Lower leg skin (tissue), 3 donors: Measurements from ENCODE around the gene TNFRSF6B.

Experiments
- CTCF ChIP-seq, 3 donors: fragments of 450-650 bp; IDR thresholded peaks; one replicate each; pipeline ENCODE4 v1.5.1; 2016; ENCODE audit warnings: antibody characterized with exemption in 3 of 3, mild to moderate bottlenecking in 3 of 3, moderate library complexity in 2 of 3
- POLR2A ChIP-seq, 2 donors: fragments of 450-650 bp; IDR thresholded peaks; one replicate each; pipeline ENCODE4 v1.6.1; 2016 to 2017; ENCODE audit warnings: antibody characterized with exemption in 2 of 2, mild to moderate bottlenecking in 1 of 2, moderate library complexity in 1 of 2

- TF ChIP-seq POLR2A (IDR thresholded peaks at IDR 0.05) (no peak), CTCF (IDR thresholded peaks at IDR 0.05) (no peak)
Observed at GRCh38 chr20:63690003-63690897, 6.2 kb upstream of the TNFRSF6B start.
